Testis (tissue), 2 donors: ENCODE measurements around the gene CRYBA4.

Experiments used
- CTCF ChIP-seq, 3 experiments: fragments of 450-650 bp in 2 of 3; fragments of 200-600 bp in 1 of 3; sonication (generic) in 1 of 3; IDR thresholded peaks; one replicate each; pipeline ENCODE4 v1.5.1; 2016 to 2019; ENCODE audit warnings: antibody characterized with exemption in 3 of 3, mild to moderate bottlenecking in 2 of 3, moderate library complexity in 1 of 3
- POLR2A ChIP-seq: fragments of 450-650 bp; IDR thresholded peaks from one replicate; pipeline ENCODE4 v1.6.1; 2017; ENCODE audit warnings: antibody characterized with exemption, mild to moderate bottlenecking, moderate library complexity

GRCh38 chr22:26599505-26599904, 22.3 kb upstream of the CRYBA4 start:
- TF ChIP-seq CTCF (IDR thresholded peaks at IDR 0.05) (no peak), POLR2A (no peak)
